Activated B cell treated with CpG ODN at 0.5 μM for 24 hours (primary cell): ENCODE data around the gene DRG2. TPM values are rescaled to one million over a fixed set of nuclear protein-coding genes. Genes with fewer than 3 reads are reported as not detected.

ENCODE experiments used
- ATAC-seq: fragments of 200-7000 bp; cut with Tn5 transposase; one replicate; pipeline ENCODE4 v1.10.0; 2021; ENCODE audit warnings: low read depth, mild to moderate bottlenecking, moderate library complexity
- CTCF ChIA-PET: fragments of 350-600 bp; sonication (Branson Sonifier 250); formaldehyde crosslinking; loops from one replicate; lab custom pipeline; 2021; ENCODE audit warnings: antibody characterized with exemption; lab: Charles Lee
- POLR2A ChIA-PET: fragments of 350-600 bp; sonication (Branson Sonifier 250); formaldehyde crosslinking; loops from one replicate; lab custom pipeline; 2021; ENCODE audit warnings: antibody characterized with exemption; lab: Charles Lee
- DNase-seq: peaks from one replicate; pipeline ENCODE4 v3.0.0; 2022
- H3K27ac Mint-ChIP-seq: one replicate; pipeline ENCODE4 v1.8.0; 2020; ENCODE audit warnings: mixed read lengths
- H3K27me3 Mint-ChIP-seq: one replicate; pipeline ENCODE4 v1.8.0; 2021; ENCODE audit warnings: mixed read lengths
- H3K36me3 Mint-ChIP-seq: one replicate; pipeline ENCODE4 v1.8.0; 2021; ENCODE audit warnings: low read depth, mixed read lengths
- H3K4me1 Mint-ChIP-seq: one replicate; pipeline ENCODE4 v1.8.0; 2021; ENCODE audit warnings: mixed read lengths
- H3K4me3 Mint-ChIP-seq: one replicate; pipeline ENCODE4 v1.8.0; 2020; ENCODE audit warnings: mild to moderate bottlenecking, mixed read lengths
- H3K9me3 Mint-ChIP-seq: one replicate; pipeline ENCODE4 v1.8.0; 2020; ENCODE audit warnings: mixed read lengths
- intact Hi-C: fragments of 100-400 bp; cut with micrococcal nuclease; formaldehyde crosslinking; loops from one replicate; pipeline ENCODE4 v1.15.1; 2024
- total RNA-seq: library from RNA; stranded (reverse); gene quantifications from 2 replicates; pipeline ENCODE4 v1.2.3, GENCODE V29; 2022
- TF ChIP-seq, protein P1 (sequence below): fragments of 200-600 bp; IDR thresholded peaks from one replicate; pipeline ENCODE4 v1.8.0; 2022; ENCODE audit warnings: antibody characterized with exemption, mild to moderate bottlenecking

The DRG2 gene
- total RNA-seq, 1 donor from 2014 or later: 67.1 TPM

DNA sequence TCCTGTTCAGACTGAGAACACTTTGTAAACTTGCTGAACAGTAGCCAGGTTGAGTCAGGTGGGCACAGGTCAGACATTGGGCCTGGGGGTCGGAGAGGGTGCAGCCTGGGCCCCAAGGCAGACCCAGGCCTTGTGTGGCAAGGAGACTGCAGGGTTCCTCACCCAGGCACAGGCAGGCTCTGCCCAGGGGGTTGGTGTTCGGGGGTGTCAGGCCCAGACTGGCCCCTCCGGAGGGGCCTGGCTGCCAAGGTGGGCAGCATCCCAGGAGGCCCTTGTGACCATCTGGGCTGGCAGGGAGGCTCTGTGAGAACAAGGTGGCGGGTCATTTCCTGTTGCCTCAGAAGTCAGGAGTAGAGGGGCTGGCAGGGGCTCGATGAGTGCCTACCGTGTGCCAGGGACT lies 20.2 kb downstream of the DRG2 start:
- Mint-ChIP-seq H3K27me3 (no peaks in the 10 kb centered on the region), H3K4me3 (no peak overlapping the region), H3K36me3 (peaks cover 19% of the 10 kb centered on the region), H3K4me1 (peaks cover 12% of the 10 kb centered on the region), H3K27ac (no peak overlapping the region), H3K9me3 (no peaks in the 10 kb centered on the region)
- DNase-seq (no peak), ATAC-seq (no peak)
- intact Hi-C loops: no loop called here
- TF ChIP-seq, protein P1, sequence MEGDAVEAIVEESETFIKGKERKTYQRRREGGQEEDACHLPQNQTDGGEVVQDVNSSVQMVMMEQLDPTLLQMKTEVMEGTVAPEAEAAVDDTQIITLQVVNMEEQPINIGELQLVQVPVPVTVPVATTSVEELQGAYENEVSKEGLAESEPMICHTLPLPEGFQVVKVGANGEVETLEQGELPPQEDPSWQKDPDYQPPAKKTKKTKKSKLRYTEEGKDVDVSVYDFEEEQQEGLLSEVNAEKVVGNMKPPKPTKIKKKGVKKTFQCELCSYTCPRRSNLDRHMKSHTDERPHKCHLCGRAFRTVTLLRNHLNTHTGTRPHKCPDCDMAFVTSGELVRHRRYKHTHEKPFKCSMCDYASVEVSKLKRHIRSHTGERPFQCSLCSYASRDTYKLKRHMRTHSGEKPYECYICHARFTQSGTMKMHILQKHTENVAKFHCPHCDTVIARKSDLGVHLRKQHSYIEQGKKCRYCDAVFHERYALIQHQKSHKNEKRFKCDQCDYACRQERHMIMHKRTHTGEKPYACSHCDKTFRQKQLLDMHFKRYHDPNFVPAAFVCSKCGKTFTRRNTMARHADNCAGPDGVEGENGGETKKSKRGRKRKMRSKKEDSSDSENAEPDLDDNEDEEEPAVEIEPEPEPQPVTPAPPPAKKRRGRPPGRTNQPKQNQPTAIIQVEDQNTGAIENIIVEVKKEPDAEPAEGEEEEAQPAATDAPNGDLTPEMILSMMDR: no peak
- POLR2A ChIA-PET: interaction anchor here (0.6 kb wide), 1 partner anchor 61 kb away, joined by 3 read pairs; no protein-coding TSS in a partner anchor
- CTCF ChIA-PET: no interaction called here

DNA sequence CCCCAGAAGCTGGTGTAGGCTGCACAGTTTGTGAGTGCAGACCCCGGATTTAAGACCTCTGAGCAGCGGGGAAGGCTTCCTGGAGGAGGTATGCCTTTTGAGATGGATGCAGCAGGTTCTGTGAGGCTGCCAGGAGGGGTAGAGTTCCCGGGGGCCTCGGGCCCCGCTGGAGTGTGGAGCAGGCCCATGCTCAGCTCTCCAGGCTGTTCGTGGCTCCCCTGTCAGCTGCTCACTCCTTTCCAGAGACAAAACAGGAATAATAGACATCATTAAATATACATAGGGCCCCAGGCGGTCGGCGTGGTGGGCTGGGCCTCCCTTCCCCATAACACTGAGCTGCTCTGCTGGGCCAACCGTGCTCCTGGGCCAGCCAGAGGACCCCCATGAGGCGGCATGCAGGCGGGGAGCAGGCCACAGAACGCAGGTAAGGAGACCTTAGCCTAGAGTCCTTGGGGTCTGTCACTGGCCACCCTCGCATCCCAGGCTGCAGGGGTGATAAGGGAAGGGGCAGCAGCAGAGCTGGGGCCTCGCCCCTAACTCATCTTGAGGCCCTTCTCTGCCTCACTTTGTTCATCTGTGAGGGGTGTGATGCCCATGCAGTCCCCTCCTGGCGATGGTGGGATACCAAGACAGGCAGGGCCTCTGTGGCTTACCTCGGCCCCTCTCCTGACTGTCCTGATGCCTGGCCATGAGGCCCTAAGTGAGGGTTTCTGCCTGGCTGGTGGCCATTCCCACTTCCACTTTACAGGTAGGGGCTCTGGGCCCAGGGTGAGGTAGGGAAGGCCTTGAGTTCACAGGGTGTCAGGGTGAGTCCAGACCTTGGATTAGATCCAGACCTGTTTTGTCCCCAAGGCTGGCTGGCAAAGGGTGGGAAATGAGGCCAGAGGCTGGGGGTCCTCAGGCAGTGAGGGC lies 20.9 kb downstream of the DRG2 start, which contains the start of gene MYO15A:
TSS of gene MYO15A (plus strand) at position 356 of the 912 bp plus-strand sequence. CDS start 10,045 bp downstream, outside the sequence.
- no peak within 1 kb of the TSS for H3K27ac Mint-ChIP-seq
- no peaks in the 10 kb centered on the region for H3K27me3 Mint-ChIP-seq
- no peak within 1 kb of the TSS for H3K4me3 Mint-ChIP-seq

GRCh38 chr17:18109935-18110485 lies 22.3 kb downstream of the DRG2 start:
- no peak for ATAC-seq
- no peaks in the 10 kb centered on the region for H3K4me1 Mint-ChIP-seq
- POLR2A ChIA-PET: no interaction called here
- H3K36me3 Mint-ChIP-seq: peaks cover 14% of the 10 kb centered on the region
- intact Hi-C loops: no loop called here
- TF ChIP-seq, protein P1: no peak
- H3K27ac Mint-ChIP-seq: no peak overlapping the region
- no peak for DNase-seq
- no peaks in the 10 kb centered on the region for H3K9me3 Mint-ChIP-seq
- H3K4me3 Mint-ChIP-seq: no peak overlapping the region
- H3K27me3 Mint-ChIP-seq: no peaks in the 10 kb centered on the region
- CTCF ChIA-PET: no interaction called here

More for the DNA sequence above, 20.9 kb downstream of the DRG2 start, which contains the start of gene MYO15A:
- ATAC-seq (no peak), DNase-seq (no peak)
- Mint-ChIP-seq H3K36me3 (peaks cover 17% of the 10 kb centered on the region), H3K4me1 (peaks cover 5% of the 10 kb centered on the region), H3K9me3 (no peaks in the 10 kb centered on the region)
- TF ChIP-seq, protein P1: no peak
- intact Hi-C loops: no loop called here
- POLR2A ChIA-PET: interaction anchor here (0.6 kb wide), 1 partner anchor 62 kb away, joined by 3 read pairs; no protein-coding TSS in a partner anchor
- CTCF ChIA-PET: no interaction called here

DNA sequence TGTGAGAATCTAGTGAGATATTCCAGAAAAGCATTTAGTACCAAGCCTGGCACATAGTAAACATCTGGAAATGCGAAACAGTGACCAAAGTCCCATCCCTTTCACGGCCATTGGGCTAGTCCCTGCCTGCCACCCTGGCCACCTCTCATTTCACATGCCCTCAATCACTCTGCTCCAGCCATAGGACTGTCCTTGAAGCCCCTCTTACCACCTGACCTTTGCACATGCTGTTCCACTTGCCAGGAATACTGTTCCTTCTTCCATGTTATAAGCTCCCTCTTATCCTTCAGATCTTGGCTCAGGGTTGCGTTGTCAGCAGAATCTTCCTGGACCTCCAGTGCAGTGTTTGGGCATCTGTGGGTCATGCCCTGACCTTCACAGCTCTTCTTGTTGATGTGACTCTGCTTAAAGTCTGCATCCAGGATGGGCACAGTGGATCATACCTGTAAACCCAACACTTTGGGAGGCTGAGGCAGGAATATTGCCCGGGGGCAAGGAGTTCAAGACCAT lies 22.9 kb downstream of the DRG2 start:
- intact Hi-C loops: no loop called here
- Mint-ChIP-seq H3K36me3 (peaks cover 14% of the 10 kb centered on the region), H3K4me1 (no peaks in the 10 kb centered on the region), H3K27me3 (no peaks in the 10 kb centered on the region), H3K9me3 (no peaks in the 10 kb centered on the region), H3K4me3 (no peak overlapping the region), H3K27ac (no peak overlapping the region)
- ChIA-PET CTCF (no interaction called here), POLR2A (interaction anchor here (0.7 kb wide), 1 partner anchor 41 kb away, joined by 4 read pairs; no protein-coding TSS in a partner anchor)
- DNase-seq (no peak), ATAC-seq (no peak)
- TF ChIP-seq, protein P1: no peak
